Kidney epithelial cell (primary cell): ENCODE measurements around the gene CDK10. TPM values are rescaled to one million over a fixed set of nuclear protein-coding genes. Genes with fewer than 3 reads are reported as not detected.
A peak's percentile ranks its signal among the peaks of the same experiment; 100 is the strongest.

Experiments used
- DNase-seq: peaks from one replicate; pipeline ENCODE4 v3.0.0-alpha.2; 2010; ENCODE audit warnings: low read depth
- H3K27me3 ChIP-seq: 2 replicates; pipeline ENCODE4 v1.6.0; 2011; ENCODE audit warnings: low read length; ENCODE audit not compliant: control insufficient read depth, insufficient read depth
- H3K36me3 ChIP-seq: 2 replicates; pipeline ENCODE4 v1.5.1; 2011; ENCODE audit warnings: low read length; ENCODE audit not compliant: control insufficient read depth, insufficient read depth
- H3K4me3 ChIP-seq: 2 replicates; pipeline ENCODE4 v1.5.1; 2011; ENCODE audit warnings: low read depth, mild to moderate bottlenecking, control low read depth, low read length
- CTCF ChIP-seq: IDR thresholded peaks from 2 replicates; pipeline ENCODE4 v1.5.1; 2011; ENCODE audit warnings: mild to moderate bottlenecking, moderate library complexity, low read length, control low read depth, inconsistent platforms; ENCODE audit not compliant: insufficient read depth, poor library complexity, severe bottlenecking
- total RNA-seq: library from RNA; depleted of rRNA; stranded (reverse); fragments of >200 nt; gene quantifications from 2 replicates; pipeline ENCODE4 v1.2.3, GENCODE V29; 2015

CDK10 gene
- total RNA-seq, 1 donor from 2014 or later: 50.5 TPM

GRCh38 chr16:89653656-89654295 is 32.7 kb upstream of the CDK10 start:
- DNase-seq: no peak
- Histone ChIP-seq H3K36me3 (no peaks in the 10 kb centered on the region), H3K4me3 (no peak overlapping the region), H3K27me3 (no peaks in the 10 kb centered on the region)
- TF ChIP-seq CTCF: no peak

GRCh38 chr16:89655062-89655643 is 31.3 kb upstream of the CDK10 start:
- DNase-seq: no peak
- no peak overlapping the region for H3K4me3 ChIP-seq
- no peak for TF ChIP-seq CTCF
- peaks cover under 1% of the 10 kb centered on the region for H3K36me3 ChIP-seq
- no peaks in the 10 kb centered on the region for H3K27me3 ChIP-seq

GRCh38 chr16:89656435-89657121 is 29.9 kb upstream of the CDK10 start:
- no peak for DNase-seq
- Histone ChIP-seq H3K4me3 (peak overlapping the region; percentile 86), H3K27me3 (no peaks in the 10 kb centered on the region), H3K36me3 (peaks cover 4% of the 10 kb centered on the region)
- no peak for TF ChIP-seq CTCF

GRCh38 chr16:89657442-89658220 is 28.9 kb upstream of the CDK10 start, which contains the start of the genes CHMP1A and SPATA33:
TSS of gene CHMP1A (minus strand) at chr16:89657708. CDS start at chr16:89657588, 120 bp downstream.
TSS of gene SPATA33 (plus strand) at chr16:89657836. CDS start at chr16:89657912, 76 bp downstream.
- TF ChIP-seq CTCF: no peak
- Histone ChIP-seq H3K36me3 (peaks cover 4% of the 10 kb centered on the region), H3K27me3 (no peaks in the 10 kb centered on the region), H3K4me3 (peak within 1 kb of the TSS; percentile 86)
- peak; percentile 34 for DNase-seq

- no peak for TF ChIP-seq CTCF
- peak overlapping the region; percentile 86 for H3K4me3 ChIP-seq
- H3K36me3 ChIP-seq: peaks cover 4% of the 10 kb centered on the region
- no peaks in the 10 kb centered on the region for H3K27me3 ChIP-seq
- DNase-seq: no peak
Measured at GRCh38 chr16:89658221-89658879, 28.1 kb upstream of the CDK10 start.
